Effector memory CD8-positive, alpha-beta T cell (primary cell): ENCODE data around the gene TPM3.

Experiments used
- ATAC-seq: fragments of 150-1000 bp; cut with Tn5 transposase; replicated peaks from 2 replicates; pipeline ENCODE4 v1.10.0; 2021; ENCODE audit warnings: mild to moderate bottlenecking, moderate library complexity
- DNase-seq, 3 experiments: peaks; one replicate each; pipeline ENCODE4 v3.0.0; 2021
- H3K27ac Mint-ChIP-seq, 2 donors: one replicate each; pipeline ENCODE4 v1.8.0; 2022; ENCODE audit warnings: mild to moderate bottlenecking in 2 of 2, mixed read lengths in 2 of 2, moderate library complexity in 2 of 2
- H3K27me3 Mint-ChIP-seq, 2 donors: one replicate each; pipeline ENCODE4 v1.8.0; 2022; ENCODE audit warnings: mixed read lengths in 2 of 2
- H3K36me3 Mint-ChIP-seq: one replicate; pipeline ENCODE4 v1.8.0; 2022; ENCODE audit warnings: mild to moderate bottlenecking, moderate library complexity, mixed read lengths; ENCODE audit not compliant: insufficient read depth
- H3K4me1 Mint-ChIP-seq, 2 donors: one replicate each; pipeline ENCODE4 v1.8.0; 2022; ENCODE audit warnings: low read depth in 2 of 2, mixed read lengths in 2 of 2
- H3K4me3 Mint-ChIP-seq, 2 donors: one replicate each; pipeline ENCODE4 v1.8.0; 2022; ENCODE audit warnings: mild to moderate bottlenecking in 2 of 2, mixed read lengths in 2 of 2, moderate library complexity in 2 of 2
- H3K9me3 Mint-ChIP-seq, 2 donors: one replicate each; pipeline ENCODE4 v1.8.0; 2022; ENCODE audit warnings: mixed read lengths in 2 of 2

The TPM3 gene

GRCh38 chr1:154171880-154172279 is 20.0 kb downstream of the TPM3 start:
- Mint-ChIP-seq H3K4me3 (no peak overlapping the region), H3K27ac (peak overlapping the region; percentile 77 to 83), H3K36me3 (peaks cover 100% of the 10 kb centered on the region), H3K9me3 (no peaks in the 10 kb centered on the region), H3K4me1 (peaks cover 21 to 37% of the 10 kb centered on the region in 2 donors), H3K27me3 (no peaks in the 10 kb centered on the region)
- ATAC-seq, result no peak
- no peak for DNase-seq

GRCh38 chr1:154171223-154171583 is 20.7 kb downstream of the TPM3 start:
- Mint-ChIP-seq H3K27me3 (no peaks in the 10 kb centered on the region), H3K27ac (peak overlapping the region; percentile 77 to 83), H3K4me1 (peaks cover 19 to 33% of the 10 kb centered on the region in 2 donors), H3K36me3 (peaks cover 100% of the 10 kb centered on the region), H3K4me3 (no peak overlapping the region), H3K9me3 (no peaks in the 10 kb centered on the region)
- DNase-seq, result no peak
- ATAC-seq, result no peak

- H3K4me1 Mint-ChIP-seq, result peaks cover 17 to 32% of the 10 kb centered on the region in 2 donors
- DNase-seq (no peak), ATAC-seq (peak; percentile 36)
- no peak overlapping the region for H3K4me3 Mint-ChIP-seq
- H3K36me3 Mint-ChIP-seq, result peaks cover 100% of the 10 kb centered on the region
- H3K9me3 Mint-ChIP-seq, result no peaks in the 10 kb centered on the region
- H3K27me3 Mint-ChIP-seq, result no peaks in the 10 kb centered on the region
- peak overlapping the region; percentile 77 to 83 for H3K27ac Mint-ChIP-seq
These were observed 21.2 kb downstream of the TPM3 start for GRCh38 chr1:154170547-154171222.

GRCh38 chr1:154167461-154167860 is 24.4 kb downstream of the TPM3 start:
- Mint-ChIP-seq H3K4me3 (no peak overlapping the region), H3K36me3 (peaks cover 98% of the 10 kb centered on the region), H3K9me3 (no peaks in the 10 kb centered on the region), H3K27me3 (no peaks in the 10 kb centered on the region), H3K4me1 (peaks cover 18 to 47% of the 10 kb centered on the region in 2 donors), H3K27ac (peak overlapping the region; percentile 88 to 89)
- ATAC-seq (no peak), DNase-seq (no peak)

GRCh38 chr1:154166207-154166606 is 25.7 kb downstream of the TPM3 start:
- Mint-ChIP-seq H3K4me3 (no peak overlapping the region), H3K27me3 (no peaks in the 10 kb centered on the region), H3K9me3 (no peaks in the 10 kb centered on the region), H3K4me1 (peaks cover 9 to 37% of the 10 kb centered on the region in 2 donors), H3K36me3 (peaks cover 98% of the 10 kb centered on the region), H3K27ac (peak overlapping the region in 1 of 2 donors; percentile 3)
- no peak for ATAC-seq
- no peak for DNase-seq

GRCh38 chr1:154159554-154159953 is 32.3 kb downstream of the TPM3 start:
- Mint-ChIP-seq H3K27me3 (no peaks in the 10 kb centered on the region), H3K27ac (peak overlapping the region; percentile 96 to 97), H3K4me3 (no peak overlapping the region), H3K36me3 (peaks cover 87% of the 10 kb centered on the region), H3K9me3 (no peaks in the 10 kb centered on the region), H3K4me1 (peaks cover 26 to 60% of the 10 kb centered on the region in 2 donors)
- no peak for ATAC-seq
- no peak for DNase-seq

- Mint-ChIP-seq H3K36me3 (peaks cover 83% of the 10 kb centered on the region), H3K27me3 (no peaks in the 10 kb centered on the region), H3K27ac (peak overlapping the region; percentile 96 to 97), H3K4me1 (peaks cover 30 to 59% of the 10 kb centered on the region in 2 donors), H3K4me3 (peak overlapping the region; percentile 74 to 77), H3K9me3 (no peaks in the 10 kb centered on the region)
- ATAC-seq (no peak), DNase-seq (no peak)
These were observed 33.4 kb downstream of the TPM3 start for GRCh38 chr1:154158307-154159125.

- DNase-seq, result peak; percentile 66 to 70 (median 69)
- Mint-ChIP-seq H3K9me3 (no peaks in the 10 kb centered on the region), H3K4me1 (peaks cover 30 to 53% of the 10 kb centered on the region in 2 donors), H3K4me3 (peak overlapping the region; percentile 74 to 77), H3K27me3 (no peaks in the 10 kb centered on the region), H3K36me3 (peaks cover 77% of the 10 kb centered on the region), H3K27ac (peak overlapping the region; percentile 96 to 97)
- peak; percentile 99 for ATAC-seq
These were observed 34.2 kb downstream of the TPM3 start for GRCh38 chr1:154157520-154158306.

GRCh38 chr1:154155251-154155650 is 36.6 kb downstream of the TPM3 start:
- H3K27me3 Mint-ChIP-seq, result no peaks in the 10 kb centered on the region
- peak overlapping the region in 1 of 2 donors; percentile 93 for H3K27ac Mint-ChIP-seq
- DNase-seq (no peak), ATAC-seq (no peak)
- H3K9me3 Mint-ChIP-seq, result no peaks in the 10 kb centered on the region
- H3K4me3 Mint-ChIP-seq, result no peak overlapping the region
- H3K4me1 Mint-ChIP-seq, result peaks cover 30 to 47% of the 10 kb centered on the region in 2 donors
- peaks cover 53% of the 10 kb centered on the region for H3K36me3 Mint-ChIP-seq

GRCh38 chr1:154154534-154155191 is 37.2 kb downstream of the TPM3 start, which contains the start of gene NUP210L:
Gene NUP210L (minus strand): TSS chr1:154155073.
- no peak for ATAC-seq
- H3K4me3 Mint-ChIP-seq, result no peak within 1 kb of the TSS
- H3K9me3 Mint-ChIP-seq, result no peaks in the 10 kb centered on the region
- H3K4me1 Mint-ChIP-seq, result peaks cover 30 to 44% of the 10 kb centered on the region in 2 donors
- peak in 1 of 3 experiments; percentile 14 for DNase-seq
- H3K36me3 Mint-ChIP-seq, result peaks cover 49% of the 10 kb centered on the region
- H3K27ac Mint-ChIP-seq, result peak within 1 kb of the TSS; percentile 76 to 93
- H3K27me3 Mint-ChIP-seq, result no peaks in the 10 kb centered on the region

- H3K27ac Mint-ChIP-seq, result peak overlapping the region; percentile 76 to 93
These were observed 37.8 kb downstream of the TPM3 start for GRCh38 chr1:154154053-154154452.

GRCh38 chr1:154151311-154151710 is 40.6 kb downstream of the TPM3 start:
- ATAC-seq (no peak), DNase-seq (no peak)
- no peaks in the 10 kb centered on the region for H3K27me3 Mint-ChIP-seq
- H3K27ac Mint-ChIP-seq, result no peak overlapping the region
- peaks cover 21% of the 10 kb centered on the region for H3K36me3 Mint-ChIP-seq
- no peak overlapping the region for H3K4me3 Mint-ChIP-seq
- peaks cover 5 to 15% of the 10 kb centered on the region in 2 donors for H3K4me1 Mint-ChIP-seq
- H3K9me3 Mint-ChIP-seq, result no peaks in the 10 kb centered on the region

More at GRCh38 chr1:154154053-154154452, 37.8 kb downstream of the TPM3 start:
- ATAC-seq (no peak), DNase-seq (no peak)
- H3K4me3 Mint-ChIP-seq, result no peak overlapping the region
- H3K4me1 Mint-ChIP-seq, result peaks cover 27 to 38% of the 10 kb centered on the region in 2 donors
- H3K36me3 Mint-ChIP-seq, result peaks cover 43% of the 10 kb centered on the region
- no peaks in the 10 kb centered on the region for H3K27me3 Mint-ChIP-seq
- no peaks in the 10 kb centered on the region for H3K9me3 Mint-ChIP-seq

GRCh38 chr1:154148807-154149206 is 43.1 kb downstream of the TPM3 start:
- ATAC-seq (no peak), DNase-seq (no peak)
- Mint-ChIP-seq H3K4me3 (no peak overlapping the region), H3K9me3 (no peaks in the 10 kb centered on the region), H3K36me3 (peaks cover 3% of the 10 kb centered on the region), H3K27me3 (no peaks in the 10 kb centered on the region), H3K4me1 (peaks cover 1 to 6% of the 10 kb centered on the region in 2 donors), H3K27ac (peak overlapping the region; percentile 7 to 17)
